ENCODE data around the gene ANO6. TPM values are rescaled to one million over a fixed set of nuclear protein-coding genes. Genes with fewer than 3 reads are reported as not detected.
"Not testable (repeated sequence)": the region's sequence is repeated elsewhere in the genome, so short reads cannot be mapped to it uniquely, and the experiment has no call there.

The ANO6 gene
- polyA plus RNA-seq: 10 to 100 TPM; 19.9 to 63.3 (median 29.8) TPM
- long read RNA-seq, donor 1, full-length matches to known transcripts: 5 of 10 reads
- long read RNA-seq, donor 1, partial matches to known transcripts: 5 of 10 reads
- long read RNA-seq, donor 1, other reads (novel, unspliced or antisense): 0 of 10 reads
- long read RNA-seq, donor 2, full-length matches to known transcripts: 3 of 3 reads
- long read RNA-seq, donor 2, partial matches to known transcripts: 0 of 3 reads
- long read RNA-seq, donor 2, other reads (novel, unspliced or antisense): 0 of 3 reads
- long read RNA-seq, donor 3, full-length matches to known transcripts: 2 of 2 reads
- long read RNA-seq, donor 3, partial matches to known transcripts: 0 of 2 reads
- long read RNA-seq, donor 3, other reads (novel, unspliced or antisense): 0 of 2 reads
- long read RNA-seq, donor 4: 0 reads
- long read RNA-seq, donor 5: 0 reads
- long read RNA-seq, donor 6, full-length matches to known transcripts: 6 of 6 reads
- long read RNA-seq, donor 6, partial matches to known transcripts: 0 of 6 reads
- long read RNA-seq, donor 6, other reads (novel, unspliced or antisense): 0 of 6 reads
- long read RNA-seq, donor 7: 0 reads
- long read RNA-seq, donor 8: 0 reads
- long read RNA-seq, donor 9: 0 reads
- long read RNA-seq, donor 10, full-length matches to known transcripts: 7 of 7 reads
- long read RNA-seq, donor 10, partial matches to known transcripts: 0 of 7 reads
- long read RNA-seq, donor 10, other reads (novel, unspliced or antisense): 0 of 7 reads

- WGBS, 3 donors: 1% methylated on average over 61 to 62 of the region's 62 CpGs
- peak within 1 kb of the TSS; percentile 62 to 98 (median 92) for H3K4me3 ChIP-seq (ENCODE audit: low read depth in 1 of 3, low read length in 3 of 3)
- no peaks in the 10 kb centered on the region for H3K27me3 ChIP-seq (ENCODE audit: control insufficient read depth in 3 of 3, insufficient read depth in 3 of 3, low read length in 3 of 3)
- no peaks in the 10 kb centered on the region for H3K9me3 ChIP-seq (ENCODE audit: control insufficient read depth in 2 of 2, insufficient read depth in 1 of 2, low read depth in 1 of 2, low read length in 1 of 2)
- H3K27ac ChIP-seq (ENCODE audit: low read depth in 1 of 3, low read length in 2 of 3): peak within 1 kb of the TSS; percentile 91 to 99 (median 95)
- no peaks in the 10 kb centered on the region for H3K36me3 ChIP-seq (ENCODE audit: control insufficient read depth in 3 of 3, insufficient read depth in 2 of 3, low read depth in 1 of 3, low read length in 3 of 3)
- peak; percentile 92 to 96 for DNase-seq
- FAIRE-seq: no peak
- peaks cover 5 to 22% (median 6%) of the 10 kb centered on the region in 3 donors for H3K4me1 ChIP-seq (ENCODE audit: control insufficient read depth in 3 of 3, insufficient read depth in 2 of 3, low read depth in 1 of 3, low read length in 2 of 3)
These were observed at the start of gene ANO6 for GRCh38 chr12:45215419-45216229. Gene ANO6, plus strand, starts transcription at chr12:45216095. Its CDS starts 227 bp downstream, at chr12:45216322.

GRCh38 chr12:45168976-45169375 is 46.9 kb upstream of the ANO6 start:
- Histone ChIP-seq H3K9me3 (ENCODE audit: control insufficient read depth in 2 of 2, insufficient read depth in 1 of 2, low read depth in 1 of 2, low read length in 1 of 2) (peaks cover 0 to 10% of the 10 kb centered on the region in 2 donors), H3K4me3 (ENCODE audit: low read depth in 1 of 3, low read length in 3 of 3) (no peak overlapping the region), H3K27ac (ENCODE audit: low read depth in 1 of 3, low read length in 2 of 3) (no peak overlapping the region), H3K27me3 (ENCODE audit: control insufficient read depth in 3 of 3, insufficient read depth in 3 of 3, low read length in 3 of 3) (no peaks in the 10 kb centered on the region), H3K36me3 (ENCODE audit: control insufficient read depth in 3 of 3, insufficient read depth in 2 of 3, low read depth in 1 of 3, low read length in 3 of 3) (peaks cover 0 to 2% (median 0%) of the 10 kb centered on the region in 3 donors), H3K4me1 (ENCODE audit: control insufficient read depth in 3 of 3, insufficient read depth in 2 of 3, low read depth in 1 of 3, low read length in 2 of 3) (no peaks in the 10 kb centered on the region)
- 86 to 89% (median 88%) methylated on average over 2 of the region's 2 CpGs for WGBS, 3 donors
- FAIRE-seq (no peak), DNase-seq (peak in 1 of 2 donors; percentile 4)

- Histone ChIP-seq H3K9me3 (ENCODE audit: control insufficient read depth in 2 of 2, insufficient read depth in 1 of 2, low read depth in 1 of 2, low read length in 1 of 2) (peaks cover 0 to 10% of the 10 kb centered on the region in 2 donors), H3K4me1 (ENCODE audit: control insufficient read depth in 3 of 3, insufficient read depth in 2 of 3, low read depth in 1 of 3, low read length in 2 of 3) (no peaks in the 10 kb centered on the region), H3K4me3 (ENCODE audit: low read depth in 1 of 3, low read length in 3 of 3) (no peak overlapping the region), H3K27ac (ENCODE audit: low read depth in 1 of 3, low read length in 2 of 3) (no peak overlapping the region), H3K27me3 (ENCODE audit: control insufficient read depth in 3 of 3, insufficient read depth in 3 of 3, low read length in 3 of 3) (no peaks in the 10 kb centered on the region), H3K36me3 (ENCODE audit: control insufficient read depth in 3 of 3, insufficient read depth in 2 of 3, low read depth in 1 of 3, low read length in 3 of 3) (peaks cover 0 to 14% (median 1%) of the 10 kb centered on the region in 3 donors)
- DNase-seq: peak; percentile 79 to 82
- WGBS, 3 donors: 33 to 53% (median 42%) methylated on average over 3 of the region's 3 CpGs
- no peak for FAIRE-seq
These were observed 45.3 kb upstream of the ANO6 start for GRCh38 chr12:45170456-45171042.

GRCh38 chr12:45173293-45173692 is 42.6 kb upstream of the ANO6 start:
- H3K36me3 ChIP-seq (ENCODE audit: control insufficient read depth in 3 of 3, insufficient read depth in 2 of 3, low read depth in 1 of 3, low read length in 3 of 3): peaks cover 0 to 21% (median 1%) of the 10 kb centered on the region in 3 donors
- H3K9me3 ChIP-seq (ENCODE audit: control insufficient read depth in 2 of 2, insufficient read depth in 1 of 2, low read depth in 1 of 2, low read length in 1 of 2): peaks cover 0 to 30% of the 10 kb centered on the region in 2 donors
- not testable (repeated sequence) for H3K4me3 ChIP-seq (ENCODE audit: low read depth in 1 of 3, low read length in 3 of 3); FAIRE-seq; H3K27ac ChIP-seq (ENCODE audit: low read depth in 1 of 3, low read length in 2 of 3); H3K4me1 ChIP-seq (ENCODE audit: control insufficient read depth in 3 of 3, insufficient read depth in 2 of 3, low read depth in 1 of 3, low read length in 2 of 3); DNase-seq; H3K27me3 ChIP-seq (ENCODE audit: control insufficient read depth in 3 of 3, insufficient read depth in 3 of 3, low read length in 3 of 3)
- 91 to 95% (median 94%) methylated on average over 10 of the region's 10 CpGs for WGBS, 3 donors

DNA sequence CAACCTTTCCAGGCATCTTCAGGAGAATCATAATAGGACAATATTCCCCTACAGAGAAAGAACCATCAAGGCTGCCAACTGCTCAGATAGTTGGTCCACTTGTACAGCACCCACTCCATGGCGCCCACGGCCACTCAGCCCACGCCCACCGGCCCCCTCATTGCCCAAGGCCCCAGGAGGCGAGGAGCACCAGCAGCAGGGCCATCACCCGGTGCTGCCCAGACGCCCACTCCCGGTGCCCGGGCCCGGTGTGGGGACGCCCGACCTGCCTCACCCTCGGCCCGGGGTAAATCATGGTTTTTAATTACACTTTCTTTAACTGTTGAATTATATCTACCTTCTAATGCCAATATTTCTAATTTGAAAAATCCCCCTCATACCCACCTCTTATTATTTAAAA is 41.3 kb upstream of the ANO6 start:
- FAIRE-seq: no peak
- 97 to 100% (median 98%) methylated on average over 14 of the region's 14 CpGs for WGBS, 3 donors

GRCh38 chr12:45178771-45179170 is 37.1 kb upstream of the ANO6 start:
- no peak for FAIRE-seq

More for the DNA sequence above, 41.3 kb upstream of the ANO6 start:
- no peak overlapping the region for H3K27ac ChIP-seq (ENCODE audit: low read depth in 1 of 3, low read length in 2 of 3)
- no peak for DNase-seq
- H3K4me1 ChIP-seq (ENCODE audit: control insufficient read depth in 3 of 3, insufficient read depth in 2 of 3, low read depth in 1 of 3, low read length in 2 of 3): no peaks in the 10 kb centered on the region
- H3K36me3 ChIP-seq (ENCODE audit: control insufficient read depth in 3 of 3, insufficient read depth in 2 of 3, low read depth in 1 of 3, low read length in 3 of 3): peaks cover 0 to 21% (median 1%) of the 10 kb centered on the region in 3 donors
- no peak overlapping the region for H3K4me3 ChIP-seq (ENCODE audit: low read depth in 1 of 3, low read length in 3 of 3)
- peaks cover 0 to 38% of the 10 kb centered on the region in 2 donors for H3K9me3 ChIP-seq (ENCODE audit: control insufficient read depth in 2 of 2, insufficient read depth in 1 of 2, low read depth in 1 of 2, low read length in 1 of 2)
- H3K27me3 ChIP-seq (ENCODE audit: control insufficient read depth in 3 of 3, insufficient read depth in 3 of 3, low read length in 3 of 3): no peaks in the 10 kb centered on the region

GRCh38 chr12:45182511-45182910 is 33.4 kb upstream of the ANO6 start:
- Histone ChIP-seq H3K27ac (ENCODE audit: low read depth in 1 of 3, low read length in 2 of 3) (no peak overlapping the region), H3K4me1 (ENCODE audit: control insufficient read depth in 3 of 3, insufficient read depth in 2 of 3, low read depth in 1 of 3, low read length in 2 of 3) (no peaks in the 10 kb centered on the region), H3K27me3 (ENCODE audit: control insufficient read depth in 3 of 3, insufficient read depth in 3 of 3, low read length in 3 of 3) (no peaks in the 10 kb centered on the region), H3K4me3 (ENCODE audit: low read depth in 1 of 3, low read length in 3 of 3) (no peak overlapping the region), H3K36me3 (ENCODE audit: control insufficient read depth in 3 of 3, insufficient read depth in 2 of 3, low read depth in 1 of 3, low read length in 3 of 3) (no peaks in the 10 kb centered on the region), H3K9me3 (ENCODE audit: control insufficient read depth in 2 of 2, insufficient read depth in 1 of 2, low read depth in 1 of 2, low read length in 1 of 2) (peaks cover 0 to 16% of the 10 kb centered on the region in 2 donors)
- FAIRE-seq (no peak), DNase-seq (no peak)

More at GRCh38 chr12:45178771-45179170, 37.1 kb upstream of the ANO6 start:
- Histone ChIP-seq H3K9me3 (ENCODE audit: control insufficient read depth in 2 of 2, insufficient read depth in 1 of 2, low read depth in 1 of 2, low read length in 1 of 2) (peaks cover 0 to 38% of the 10 kb centered on the region in 2 donors), H3K4me1 (ENCODE audit: control insufficient read depth in 3 of 3, insufficient read depth in 2 of 3, low read depth in 1 of 3, low read length in 2 of 3) (no peaks in the 10 kb centered on the region), H3K27me3 (ENCODE audit: control insufficient read depth in 3 of 3, insufficient read depth in 3 of 3, low read length in 3 of 3) (no peaks in the 10 kb centered on the region), H3K27ac (ENCODE audit: low read depth in 1 of 3, low read length in 2 of 3) (no peak overlapping the region), H3K4me3 (ENCODE audit: low read depth in 1 of 3, low read length in 3 of 3) (no peak overlapping the region), H3K36me3 (ENCODE audit: control insufficient read depth in 3 of 3, insufficient read depth in 2 of 3, low read depth in 1 of 3, low read length in 3 of 3) (peaks cover 0 to 19% (median 1%) of the 10 kb centered on the region in 3 donors)
- no peak for DNase-seq
